Measurements from ENCODE around the gene SSX2IP.

- TF ChIP-seq XRCC3 (IDR thresholded peaks at IDR 0.05) (no peak), BRCA1 (IDR thresholded peaks at IDR 0.05) (no peak), BRCA1 (CRISPR knock-in tag; IDR thresholded peaks at IDR 0.05) (no peak), CTCF (IDR thresholded peaks at IDR 0.05 in 2 of 3, conservative IDR thresholded peaks at IDR 0.05 in 1 of 3; ENCODE audit: insufficient read depth in 2 of 3, low read depth in 1 of 3, low read length in 3 of 3) (no peak), ZNF253 (CRISPR knock-in tag; conservative IDR thresholded peaks at IDR 0.05) (no peak), ZHX1 (conservative IDR thresholded peaks at IDR 0.05; ENCODE audit: low read length) (no peak), JUN (IDR thresholded peaks at IDR 0.05; ENCODE audit: borderline replicate concordance, low read depth, low read length) (no peak), JUN (CRISPR knock-in tag; IDR thresholded peaks at IDR 0.05; ENCODE audit: borderline replicate concordance) (no peak), POLR2G (IDR thresholded peaks at IDR 0.05; ENCODE audit: low read depth, low read length) (no peak), CREB1 (IDR thresholded peaks at IDR 0.05) (no peak), CREB1 (CRISPR knock-in tag; IDR thresholded peaks at IDR 0.05) (no peak), NR2C2 (CRISPR knock-in tag; IDR thresholded peaks at IDR 0.05) (no peak), NR2C2 (tag; IDR thresholded peaks at IDR 0.05) (no peak), SNRNP70 (optimal IDR thresholded peaks at IDR 0.05; ENCODE audit: low read depth, low read length) (no peak), ZSCAN29 (IDR thresholded peaks at IDR 0.05) (no peak)
Observed at GRCh38 chr1:84738237-84738636, 48.0 kb upstream of the SSX2IP start.

Data from K562 (cell line).